HK-2 (cell line): ENCODE measurements around the gene PTGDS.

Experiments
- DNase-seq: peaks from one replicate; pipeline ENCODE4 v3.0.0-alpha.2; 2018; ENCODE audit not compliant: unreplicated experiment

The PTGDS gene

DNA sequence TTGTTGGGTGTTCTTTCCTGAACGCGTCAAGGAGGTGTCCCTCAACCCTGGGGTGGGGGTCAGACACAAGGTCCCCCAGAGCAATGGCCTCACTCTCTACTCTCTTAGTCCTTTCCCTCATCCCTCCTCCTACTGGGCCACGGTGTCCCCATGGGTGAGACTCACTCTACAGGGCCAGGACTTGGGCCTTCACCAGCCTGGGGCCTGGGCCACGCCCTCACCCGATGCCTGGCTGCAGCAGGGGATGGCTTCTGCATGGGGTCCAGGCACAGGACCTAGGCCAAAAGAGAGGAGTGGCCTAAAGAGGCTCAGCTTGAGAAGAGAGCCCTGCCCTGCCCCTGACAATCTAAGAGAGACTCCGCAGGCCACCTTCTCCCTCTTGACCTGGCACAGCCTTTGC is 19.4 kb upstream of the PTGDS start:
- DNase-seq = no peak

DNA sequence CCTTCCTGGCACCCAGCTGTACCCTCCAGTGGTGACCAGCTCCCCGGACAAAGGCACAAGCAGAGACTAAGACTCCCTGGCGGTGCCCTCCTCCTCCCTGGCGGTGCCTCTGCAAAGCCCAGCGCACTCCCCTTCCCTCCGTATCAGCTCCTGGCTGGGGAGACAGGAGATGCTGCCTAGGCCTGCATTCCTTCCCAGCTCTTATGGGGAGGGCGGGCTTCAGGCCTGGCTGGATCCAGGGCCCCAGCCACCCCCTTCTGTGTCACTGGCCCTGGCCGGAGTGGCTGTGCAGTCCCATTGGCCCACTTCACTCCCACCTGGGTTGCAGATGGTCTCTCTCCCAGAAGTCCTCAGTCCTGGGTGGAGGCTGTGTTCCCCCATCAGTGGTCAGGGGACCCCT is 18.8 kb upstream of the PTGDS start:
- no peak for DNase-seq

DNA sequence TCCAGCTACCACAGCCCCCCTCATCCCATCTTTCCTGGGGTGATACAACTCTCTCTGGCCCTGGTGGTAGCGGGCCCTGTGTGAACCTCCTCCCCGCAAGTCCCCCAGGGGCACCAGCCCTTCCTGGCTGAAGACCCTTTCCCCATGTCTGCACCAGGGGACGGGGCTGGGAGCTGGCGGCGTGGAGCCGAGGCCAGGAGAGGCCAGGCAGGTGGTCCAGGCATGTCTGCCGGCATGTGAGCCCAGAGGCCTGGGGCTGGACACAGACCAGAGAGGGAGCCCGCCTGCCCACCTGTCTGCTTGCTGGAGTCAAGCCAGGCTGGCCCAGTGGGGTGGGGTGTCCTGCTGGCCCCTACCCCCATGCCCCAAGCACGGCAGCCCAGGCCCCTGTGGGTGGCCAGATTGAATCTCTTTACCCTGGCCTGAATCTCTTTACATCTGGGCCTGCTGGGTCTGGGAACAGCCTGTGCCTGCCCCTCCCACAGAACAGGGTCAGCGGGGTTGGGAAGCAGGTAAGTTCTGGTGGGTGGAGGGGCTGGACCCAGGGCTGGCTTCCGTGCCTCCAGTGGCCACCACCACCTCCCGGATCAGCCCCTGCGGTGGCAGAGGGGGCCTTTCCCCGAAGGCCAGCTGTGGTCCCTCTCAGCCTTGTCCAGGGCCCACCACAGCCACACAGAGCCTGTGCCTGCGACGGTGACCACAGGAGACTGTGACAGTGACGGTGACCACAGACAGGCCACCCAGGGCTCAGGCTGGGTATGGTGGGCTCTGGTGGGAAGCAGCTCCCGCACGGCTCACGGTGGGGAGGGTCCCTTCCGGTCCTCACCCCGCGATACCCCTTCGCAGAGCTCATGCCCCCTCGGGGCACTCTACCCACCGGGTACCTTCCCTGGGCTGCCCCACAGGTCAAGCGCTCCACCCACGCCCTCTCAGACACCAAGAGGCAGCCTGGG is 18.1 kb upstream of the PTGDS start:
- DNase-seq = no peak

DNA sequence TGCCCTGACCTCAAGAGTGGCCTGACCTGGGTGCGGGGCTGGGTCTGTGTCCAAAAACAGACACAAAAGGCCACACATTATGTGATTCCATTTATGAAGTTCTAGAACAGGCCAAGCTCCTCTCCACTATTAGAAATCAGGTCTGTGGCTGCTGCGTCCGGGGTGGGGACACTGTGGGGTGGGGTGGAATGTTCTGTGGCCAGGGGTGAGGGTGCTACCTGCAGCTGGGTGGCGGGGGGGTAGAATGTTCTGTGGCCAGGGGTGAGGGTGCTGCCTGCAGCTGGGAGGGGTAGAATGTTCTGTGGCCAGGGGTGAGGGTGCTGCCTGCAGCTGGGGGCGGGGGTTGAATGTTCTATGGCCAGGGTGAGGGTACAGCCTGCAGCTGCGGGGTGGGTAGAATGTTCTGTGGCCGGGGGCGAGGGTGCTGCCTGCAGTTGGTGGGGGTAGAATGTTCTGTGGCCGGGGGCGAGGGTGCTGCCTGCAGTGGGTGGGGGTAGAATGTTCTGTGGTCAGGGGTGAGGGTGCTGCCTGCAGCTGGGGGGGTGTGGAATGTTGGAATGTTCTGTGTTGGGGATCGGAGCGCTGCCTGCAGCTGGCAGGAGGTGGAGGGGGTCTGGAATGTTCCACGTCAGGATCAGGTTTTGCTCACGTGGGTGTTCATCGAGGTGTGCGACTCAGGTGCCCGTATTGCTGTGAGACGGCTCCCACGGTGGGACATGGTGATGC is 16.9 kb upstream of the PTGDS start:
- DNase-seq = no peak

DNA sequence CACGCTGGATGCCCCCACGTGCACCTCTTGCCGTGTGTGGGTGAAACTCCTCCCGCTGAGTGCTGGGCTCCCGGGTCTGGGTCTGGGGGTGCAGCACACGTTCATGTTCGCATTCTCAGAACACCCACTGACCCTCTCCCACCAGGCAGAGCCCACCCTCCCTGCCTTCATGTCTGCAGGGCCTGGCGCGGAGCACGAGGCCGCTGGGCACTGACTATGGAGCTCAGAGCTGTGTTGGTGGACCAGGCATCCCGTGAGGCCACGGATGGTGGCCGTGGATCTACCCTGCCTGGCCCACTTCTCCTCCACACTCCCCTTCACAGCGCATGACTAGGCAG is 16.4 kb upstream of the PTGDS start:
- no peak for DNase-seq

DNA sequence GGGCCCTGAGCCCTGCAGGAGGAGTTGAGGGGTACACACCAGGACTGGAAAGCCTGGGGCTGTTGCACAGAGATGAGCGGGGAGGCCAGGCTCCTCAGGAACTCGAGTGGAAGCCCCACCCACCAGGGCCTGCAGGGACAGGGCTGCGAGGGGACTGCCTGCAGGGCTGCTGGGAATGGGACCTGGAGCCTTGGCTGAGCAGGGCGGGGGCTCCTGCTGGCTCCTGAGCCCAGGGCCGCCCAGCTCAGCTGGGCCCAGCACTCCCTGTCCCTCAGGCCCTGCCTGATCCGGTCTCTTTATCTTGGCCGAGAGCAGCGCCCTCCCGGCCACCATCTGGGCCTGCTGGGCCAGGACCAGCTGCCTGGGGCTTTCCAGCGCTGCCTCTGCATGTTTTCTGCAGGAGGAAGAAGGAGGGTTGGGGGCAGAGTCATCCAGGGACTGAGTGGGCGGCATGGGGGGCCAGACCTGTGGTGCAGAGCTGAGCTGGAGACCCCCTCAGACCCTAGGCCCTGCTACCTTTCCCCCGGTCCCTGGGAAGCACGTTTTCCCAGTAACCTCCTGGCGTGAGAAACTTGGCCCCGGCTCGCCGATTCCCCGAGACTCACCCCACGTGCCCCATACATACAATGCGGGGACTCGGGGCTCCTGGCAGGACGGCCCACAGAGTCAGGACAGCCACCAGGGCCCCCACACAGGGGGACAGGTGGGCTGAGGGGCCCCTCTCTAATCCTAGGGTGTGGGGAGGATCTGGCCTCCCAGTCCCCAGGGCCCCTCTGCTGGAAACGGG is 15.8 kb upstream of the PTGDS start:
- no peak for DNase-seq

DNA sequence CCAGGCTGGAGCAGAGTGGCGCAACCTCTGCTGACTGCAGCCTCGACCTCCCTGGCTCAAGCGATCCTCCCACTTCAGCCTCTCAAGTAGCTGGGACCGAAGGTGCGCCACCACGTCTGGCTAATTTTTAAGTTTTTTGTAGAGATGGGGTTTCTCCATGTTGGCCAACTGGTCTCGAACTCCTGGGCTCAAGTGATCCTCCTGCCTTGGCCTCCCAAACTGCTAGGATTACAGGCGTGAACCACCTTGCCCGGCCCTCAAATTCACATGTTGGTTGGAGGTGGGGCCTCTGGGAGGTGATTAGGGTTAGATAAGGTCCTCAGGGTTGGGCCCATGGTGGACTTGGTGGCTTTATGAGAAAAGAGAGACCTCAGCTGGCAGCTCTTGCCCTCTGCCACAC is 15.1 kb upstream of the PTGDS start:
- no peak for DNase-seq

DNA sequence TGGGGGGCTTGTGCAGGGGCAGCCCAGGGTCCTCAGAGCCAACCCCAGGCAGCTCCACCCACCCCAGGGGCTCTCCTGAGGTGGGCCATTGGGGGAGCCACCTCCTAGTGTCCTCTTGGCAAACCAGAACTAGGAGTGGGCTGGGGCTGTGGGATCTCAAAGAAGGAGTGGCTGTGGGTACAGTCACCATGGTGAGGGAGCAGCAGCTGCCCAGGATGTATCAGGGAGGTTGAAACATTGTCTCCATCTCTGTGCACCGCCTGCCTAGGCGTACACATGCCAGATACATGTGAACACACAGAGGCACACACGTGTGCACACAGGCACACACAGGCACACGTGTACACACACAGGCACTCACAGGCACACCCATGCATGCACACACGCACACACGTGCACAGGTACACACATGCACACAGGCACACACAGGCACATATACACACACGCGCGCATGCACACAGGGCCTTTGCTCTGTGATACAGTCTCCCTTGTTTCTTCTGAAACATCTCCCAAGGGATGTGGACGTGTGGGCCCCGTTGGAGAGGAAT is 14.5 kb upstream of the PTGDS start:
- no peak for DNase-seq

DNA sequence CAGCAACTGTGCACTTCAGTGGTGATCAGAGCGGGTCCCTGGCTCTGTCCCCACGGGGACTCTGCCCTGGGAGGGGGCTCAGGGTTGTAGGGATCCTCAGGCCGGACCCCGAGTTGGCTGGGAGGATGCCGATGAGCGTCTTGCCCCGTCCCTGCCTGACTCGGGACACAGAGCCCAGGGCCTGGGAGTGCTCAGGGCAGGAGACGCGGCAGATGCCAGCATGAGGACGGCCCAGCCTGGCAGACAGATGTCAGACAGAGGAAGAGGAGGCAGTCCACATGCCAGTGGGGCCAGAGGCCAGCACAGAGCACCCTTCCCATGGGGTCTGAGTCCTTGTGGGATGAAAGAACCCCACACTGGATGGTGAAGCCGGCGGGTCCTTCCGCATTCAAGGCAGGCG is 14.0 kb upstream of the PTGDS start:
- DNase-seq = no peak

DNA sequence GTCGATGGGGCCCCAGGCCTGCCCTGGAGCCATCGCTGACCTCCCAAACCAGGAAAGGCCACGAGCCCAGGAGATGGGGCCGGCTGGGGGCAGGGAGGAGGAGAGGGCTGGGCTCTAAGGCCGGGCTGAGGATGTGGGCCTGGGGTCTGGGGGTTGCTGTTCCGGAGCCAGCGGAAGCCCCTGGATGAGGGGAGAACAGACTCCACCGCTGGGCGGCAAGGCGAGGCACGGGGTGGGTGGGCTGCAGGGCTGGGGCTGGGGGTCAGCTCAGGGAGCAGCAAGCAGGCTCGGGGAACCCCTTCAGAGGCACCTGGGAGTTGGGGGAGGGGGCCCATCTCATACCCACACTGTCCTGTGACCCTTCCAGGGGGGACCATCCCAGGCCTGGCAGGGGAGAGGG is 13.6 kb upstream of the PTGDS start:
- DNase-seq = no peak

DNA sequence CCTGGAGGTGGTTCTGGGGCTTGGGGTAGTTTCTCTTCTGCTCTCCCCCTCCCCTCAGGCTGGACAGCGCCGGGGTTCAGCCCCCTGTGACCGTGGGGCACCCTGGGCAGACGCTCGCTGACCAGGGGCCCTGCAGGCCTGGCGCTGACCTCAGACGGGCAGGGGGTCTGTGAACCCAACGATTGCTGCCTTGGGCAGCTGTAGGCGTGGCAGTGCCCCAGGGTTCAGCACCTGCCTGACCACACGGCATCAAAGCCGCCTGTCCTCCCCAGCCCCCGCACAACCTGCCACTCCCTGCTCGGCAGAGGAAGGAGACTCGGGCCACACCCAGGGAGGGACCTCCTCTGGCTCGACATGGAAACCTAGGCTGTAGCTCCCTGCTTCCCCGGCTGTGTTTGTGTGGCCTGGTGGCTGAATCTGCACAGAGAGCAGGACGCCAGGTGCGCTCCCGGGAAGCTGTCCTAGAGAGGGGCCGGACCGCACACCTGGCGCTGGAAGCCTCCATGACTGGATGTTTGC is 13.1 kb upstream of the PTGDS start:
- DNase-seq = no peak

DNA sequence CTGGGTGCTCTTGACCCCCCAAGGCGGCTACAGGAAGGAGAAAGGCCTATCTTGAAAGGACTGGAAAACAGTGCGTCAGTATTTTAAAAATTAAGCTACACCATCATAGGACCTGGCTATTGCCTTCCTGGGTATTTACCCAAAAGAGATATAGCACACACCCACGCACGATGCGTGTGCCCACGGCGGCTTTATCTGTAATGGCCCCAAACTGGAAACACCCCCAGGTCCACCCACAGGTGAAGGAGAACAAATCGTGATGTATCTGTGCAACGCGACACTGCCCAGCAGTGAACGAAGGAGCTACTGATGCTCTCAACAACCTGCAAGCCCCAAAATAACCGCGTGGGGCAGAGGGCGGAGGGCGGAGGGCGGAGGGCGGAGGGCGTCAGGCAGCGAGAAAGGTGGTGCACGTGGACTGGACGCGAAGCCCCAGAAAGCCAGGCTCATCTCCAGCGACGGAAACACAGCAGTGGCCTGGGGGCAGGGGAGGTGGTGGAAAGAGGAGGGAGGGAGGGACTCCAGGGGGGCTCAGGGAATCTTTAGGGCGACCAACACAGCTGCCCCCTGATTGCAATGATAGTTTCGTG is 12.4 kb upstream of the PTGDS start:
- no peak for DNase-seq

DNA sequence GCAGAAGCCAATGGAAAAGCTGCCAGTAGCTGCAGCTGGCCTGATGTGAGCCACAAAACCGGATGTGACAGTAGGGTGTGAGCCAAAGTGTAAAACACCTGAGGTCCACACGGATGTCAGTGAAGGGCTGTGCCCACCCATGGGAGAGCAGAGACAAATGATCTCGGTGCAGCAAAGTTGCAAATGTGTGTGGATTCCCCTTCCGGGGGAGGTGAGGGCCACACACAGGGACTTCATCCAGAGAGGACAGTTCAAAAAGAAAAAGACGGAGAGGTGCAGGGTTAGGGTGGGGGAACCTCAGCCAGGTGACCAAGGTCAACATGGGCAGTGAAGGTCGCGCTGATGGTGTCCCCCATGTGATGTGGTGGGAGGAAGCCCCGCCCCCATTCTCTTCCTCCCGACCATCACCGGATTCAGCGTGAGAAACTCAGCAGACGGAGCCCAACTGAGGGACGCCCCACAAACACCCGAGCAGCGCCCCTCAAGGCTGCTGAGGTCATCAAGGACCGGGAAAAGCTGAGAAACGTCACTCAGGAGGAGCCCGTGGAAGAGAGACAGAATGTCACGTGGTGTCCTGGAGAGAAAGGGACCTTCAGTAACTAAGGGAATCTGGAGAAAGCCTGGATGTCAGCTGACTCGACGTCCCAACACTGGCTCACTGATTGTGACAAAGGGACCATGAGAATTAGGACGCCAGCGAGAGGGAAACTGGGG is 11.4 kb upstream of the PTGDS start:
- no peak for DNase-seq

DNA sequence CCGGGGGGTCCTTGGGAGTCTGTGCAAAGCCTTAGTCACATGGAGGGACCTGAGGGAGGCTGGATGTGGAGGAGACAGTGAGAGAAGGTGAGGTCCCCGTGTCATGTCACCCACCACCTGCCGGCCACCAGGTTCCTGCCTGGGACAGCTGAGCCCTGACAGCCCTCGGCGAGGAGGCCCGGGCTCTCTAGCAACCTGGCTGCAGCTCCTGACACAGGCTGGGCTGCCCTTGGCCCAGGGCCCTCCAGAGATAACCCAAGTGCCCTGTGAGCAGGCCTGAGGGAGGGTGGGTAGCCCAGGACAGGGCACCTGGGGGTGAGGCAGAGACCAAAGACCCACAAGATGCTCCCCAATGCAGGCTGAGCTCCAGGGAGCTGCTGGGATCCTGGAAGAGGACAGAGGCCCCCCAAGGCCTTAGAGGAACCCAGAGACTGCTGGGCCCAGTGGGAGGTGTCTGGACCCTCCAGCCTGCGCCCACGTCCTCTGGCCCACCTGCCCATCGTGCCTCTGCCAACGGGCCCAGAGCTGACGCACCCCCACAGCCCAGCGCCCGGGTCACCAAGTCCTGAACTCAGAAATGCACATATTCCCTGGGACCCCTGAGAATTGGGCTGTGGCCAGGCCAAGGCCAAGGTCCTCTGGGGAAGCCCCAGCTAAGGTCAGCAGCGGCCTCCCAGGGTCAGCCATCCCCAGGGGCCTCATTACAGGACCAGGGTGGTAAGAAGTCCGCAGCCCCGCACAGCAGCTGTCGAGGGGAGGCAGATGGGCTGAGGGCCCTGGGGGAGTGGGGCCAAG is 8.8 kb upstream of the PTGDS start:
- DNase-seq = no peak

DNA sequence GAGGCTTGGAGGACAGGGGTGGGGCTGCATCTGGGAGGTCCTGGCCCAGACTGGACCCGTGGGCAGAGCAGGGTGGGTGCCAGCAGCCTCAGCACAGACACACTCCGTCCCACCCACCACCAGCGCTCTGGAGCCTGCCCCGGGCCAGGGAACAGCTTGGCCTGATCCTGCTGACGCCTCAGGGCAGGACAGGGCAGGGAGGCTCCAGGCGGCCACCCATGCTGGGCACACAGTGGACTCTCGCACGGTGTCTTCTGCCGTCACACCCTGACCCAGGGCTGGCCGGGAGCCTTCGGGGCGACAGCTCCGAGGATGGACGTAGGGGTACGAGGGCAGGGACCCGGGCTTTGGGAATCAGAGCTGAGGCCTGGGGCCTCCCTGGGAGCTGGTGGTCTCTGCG is 8.2 kb upstream of the PTGDS start:
- no peak for DNase-seq

DNA sequence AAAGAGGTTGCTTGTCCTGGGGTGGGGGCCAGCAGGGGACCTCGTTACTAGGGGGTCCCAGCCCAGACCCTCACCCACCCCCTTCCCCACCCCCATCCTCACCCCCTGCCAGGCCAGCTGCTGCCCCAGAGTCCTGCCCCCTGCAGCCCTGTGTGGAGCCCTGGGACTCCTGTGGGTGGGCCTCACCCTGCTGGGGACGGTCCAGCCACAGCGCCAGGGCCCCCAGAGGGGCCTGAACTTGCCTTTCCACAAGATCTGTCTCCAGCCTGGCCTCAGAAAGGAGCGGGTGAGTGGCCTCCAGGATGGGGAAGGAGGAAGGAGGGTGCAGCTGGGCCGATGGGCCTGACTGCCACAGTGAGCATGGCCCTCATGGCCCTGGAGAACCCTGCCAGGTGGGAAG is 7.5 kb upstream of the PTGDS start:
- DNase-seq = no peak

DNA sequence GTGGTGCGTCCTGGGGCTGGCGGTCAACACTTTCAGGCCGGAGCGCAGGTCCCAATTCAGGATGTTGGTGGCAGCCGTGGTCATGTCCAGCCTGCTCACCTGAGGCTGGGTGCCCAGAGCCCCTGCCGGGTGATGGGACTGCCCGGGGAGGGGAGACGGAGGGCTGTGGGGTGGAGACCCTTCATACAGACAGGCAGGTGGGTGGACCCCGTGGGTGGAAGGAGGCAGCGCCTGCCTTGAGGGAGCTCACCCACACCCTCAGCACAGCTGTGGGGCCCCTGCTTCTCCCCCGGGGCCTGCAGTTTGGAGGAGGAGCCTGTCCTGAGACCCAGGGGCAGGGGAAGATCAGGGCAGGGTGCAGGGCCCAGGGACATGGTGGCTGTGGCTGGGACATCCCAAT is 6.9 kb upstream of the PTGDS start:
- no peak for DNase-seq

DNA sequence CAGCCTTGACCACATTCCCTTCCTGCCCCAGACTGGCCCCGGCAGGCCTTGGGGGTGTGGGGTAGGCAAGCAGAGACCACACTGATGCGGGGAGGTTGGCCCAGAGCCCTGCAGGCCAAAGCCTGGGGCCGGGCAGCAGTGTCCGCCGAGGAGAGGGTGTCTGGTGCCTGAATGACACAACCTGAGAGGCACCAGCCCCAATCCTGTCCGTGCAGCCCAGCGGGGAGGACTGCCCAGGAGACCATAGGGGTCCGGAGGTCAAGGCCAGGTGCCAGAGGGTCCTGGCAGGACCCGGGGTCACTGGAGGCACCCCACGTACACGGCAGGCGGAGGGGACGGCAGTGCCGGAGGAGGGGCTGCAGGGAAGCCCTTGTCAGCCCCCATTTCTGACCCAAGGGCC is 5.6 kb upstream of the PTGDS start:
- DNase-seq = no peak

DNA sequence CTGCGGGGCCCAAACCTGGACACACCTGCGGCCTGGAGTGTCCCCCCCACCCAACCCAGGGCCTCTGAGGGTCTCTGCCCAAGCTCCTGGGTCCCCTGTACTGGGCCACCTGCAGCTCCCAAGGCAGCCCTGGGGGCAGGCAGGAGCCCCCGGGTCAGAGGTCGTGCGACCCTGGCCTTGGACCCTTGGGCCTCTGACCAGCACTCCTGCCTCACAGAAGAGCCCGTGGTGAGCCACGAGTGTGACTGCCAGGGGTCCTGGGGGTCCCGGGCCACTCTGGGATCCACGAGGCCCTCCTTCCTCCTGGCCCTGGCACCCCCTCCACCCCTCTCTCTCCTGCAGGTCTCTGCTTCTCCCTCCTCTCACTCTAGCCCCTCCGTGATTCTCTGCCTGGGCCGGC is 5.0 kb upstream of the PTGDS start:
- DNase-seq = no peak

DNA sequence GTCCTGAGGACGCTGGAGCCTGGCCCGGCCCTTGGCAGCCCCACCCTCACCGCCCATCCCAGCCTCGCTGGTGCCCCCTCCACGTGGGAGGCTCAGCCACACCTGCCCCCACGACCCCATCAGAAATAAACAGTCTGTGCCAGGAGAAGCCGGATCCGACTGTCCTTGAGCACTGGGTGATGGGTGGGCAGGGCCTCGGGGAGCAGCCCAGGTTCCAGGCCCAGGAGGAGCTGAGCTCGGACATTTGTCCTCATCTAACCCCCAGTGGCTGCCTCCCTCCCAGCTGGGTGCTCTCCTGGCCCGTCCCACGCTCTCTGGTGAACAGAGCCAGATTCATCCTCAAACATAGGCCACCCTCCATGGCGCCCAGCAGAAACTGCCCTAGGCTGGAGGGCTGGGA is 4.6 kb upstream of the PTGDS start:
- DNase-seq = no peak
